Heart right ventricle (tissue), 16 donors: ENCODE results near the gene METTL3. TPM values are rescaled to one million over a fixed set of nuclear protein-coding genes. Genes with fewer than 3 reads are reported as not detected.

ENCODE experiments used
- ATAC-seq, 8 donors: fragments of 200-7000 bp; cut with Tn5 transposase; one replicate each; pipeline ENCODE4 v1.9.1; 2020; ENCODE audit warnings: mild to moderate bottlenecking in 8 of 8, moderate library complexity in 8 of 8, moderate number of reproducible peaks in 1 of 8
- DNase-seq, 2 donors: peaks; one replicate each; pipeline ENCODE4 v3.0.0-alpha.2; 2020
- H3K27ac ChIP-seq, 10 donors: fragments of 200-600 bp; sonication (generic) in 2 of 10; one replicate each; pipeline versions ENCODE4 v1.5.0 to v1.8.0; 2020 to 2022; ENCODE audit warnings: mild to moderate bottlenecking in 3 of 10
- H3K27me3 ChIP-seq, 7 donors: fragments of 200-600 bp; one replicate each; pipeline ENCODE4 v1.8.0; 2021 to 2022; ENCODE audit warnings: mild to moderate bottlenecking in 2 of 7
- H3K36me3 ChIP-seq, 9 donors: fragments of 200-600 bp; sonication (generic) in 1 of 9; one replicate each; pipeline versions ENCODE4 v1.5.0 to v1.8.0; 2020 to 2022; ENCODE audit warnings: mild to moderate bottlenecking in 2 of 9
- H3K4me1 ChIP-seq, 9 donors: fragments of 200-600 bp; sonication (generic) in 1 of 9; one replicate each; pipeline versions ENCODE4 v1.5.0 to v1.8.0; 2020 to 2022; ENCODE audit warnings: mild to moderate bottlenecking in 4 of 9
- H3K4me3 ChIP-seq, 10 donors: fragments of 200-600 bp; sonication (generic) in 2 of 10; one replicate each; pipeline versions ENCODE4 v1.5.0 to v1.8.0; 2020 to 2022; ENCODE audit warnings: mild to moderate bottlenecking in 7 of 10, moderate library complexity in 2 of 10
- H3K9me3 ChIP-seq, 11 donors: fragments of 200-600 bp in 10 of 11; sonication (generic) in 2 of 11; one replicate each; pipeline versions ENCODE4 v1.5.0 to v1.8.0; 2013 to 2022; ENCODE audit warnings: mild to moderate bottlenecking in 2 of 11, control low read depth in 1 of 11, moderate library complexity in 1 of 11
- CTCF ChIP-seq, 9 donors: fragments of 200-600 bp; sonication (generic) in 2 of 9; IDR thresholded peaks; one replicate each; pipeline versions ENCODE4 v1.5.0 to v1.8.0; 2021 to 2022; ENCODE audit warnings: antibody characterized with exemption in 9 of 9, mild to moderate bottlenecking in 5 of 9, moderate library complexity in 1 of 9
- WGBS, 2 donors: extraction: QIAGEN DNeasy Blood & Tissue Kit; methylation state at CpG; one replicate each; pipeline ENCODE4 v1.1.7; 2013; ENCODE audit warnings: inconsistent platforms in 1 of 2; 5-methylcytosine and 5-hydroxymethylcytosine counted together
- intact Hi-C, 10 donors: fragments of 100-400 bp; cut with DNase I; formaldehyde crosslinking; loops; one replicate each; pipeline versions ENCODE4 v1.11.1 to v1.14.2; 2022
- polyA plus RNA-seq, 2 donors: library from polyadenylated mRNA; stranded (reverse); fragments of 200-250 nt; gene quantifications; one replicate each; pipeline ENCODE4 v1.2.3, GENCODE V29; 2013
- total RNA-seq, 10 donors: library from RNA; stranded (reverse); fragmentation: NEBNext Ultra II Directional in 3 of 10; extraction: Animal tissue kit (Norgen Biotek cat#: 25700) in 3 of 10; gene quantifications; one replicate each; pipeline versions ENCODE4 v1.2.1 to v1.2.4, GENCODE V29; 2021 to 2023
- donor health status: Arrhythmogenic right ventricular cardiomyopathy.
- donor health status: ischemic (EF 13 %, LVEDD 7.1; RV severe dilation, severe dysfunction).
- donor health status: healthy with polysubstance abuse.
- donor health status: DM: no; HTN: yes; CAD: no.
- donor health status: DM: no; HTN: no; CAD: no.
- donor health status: ischemic (EF 25% LVEDD 6.9; RV normal size, moderate dysfunction).
- donor health status: ischemic (EF 25% LVEDD 5.7; RV mildly dilated, moderate dysfunction).
- donor health status: healthy.
- donor health status: DM: yes; HTN: yes; CAD: no.
- donor health status: Ischemic cardiomyopathy.
- donor health status: ischemic (EF 35%, LVEDD 5.7; RV mildly dilated, moderate dysfunction).
- donor health status: nonischemic (EF 11% LVEDD 7.7; RV severe dilation, severe dysfunction).
- donor health status: DM: yes; HTN: yes; CAD: no.
- donor health status: PGD.
- donor health status: ischemic (EF 29% LVEDD 5.4; RV normal size, mild dysfunction).
- donor health status: nonischemic (EF 23%, LVEDD 6.1; RV moderate dilation, normal function).

Gene METTL3
- total and polyA plus RNA-seq, 12 donors, result 21.0 to 46.7 (median 24.0) TPM

GRCh38 chr14:21528381-21529348 lies 17.5 kb upstream of the METTL3 start:
- no peak for TF ChIP-seq CTCF (IDR thresholded peaks at IDR 0.05)
- ATAC-seq, result no peak

GRCh38 chr14:21527318-21527679 lies 16.2 kb upstream of the METTL3 start:
- peak overlapping the region in 4 of 10 donors; percentile 64 to 77 (median 68) for H3K4me3 ChIP-seq
- no peaks in the 10 kb centered on the region for H3K36me3 ChIP-seq
- ATAC-seq (no peak), DNase-seq (no peak)
- peaks cover 0 to 12% (median 2%) of the 10 kb centered on the region in 7 donors for H3K27me3 ChIP-seq
- 34 to 52% methylated on average over 1 of the region's 1 CpG for WGBS, 2 donors
- no peak for TF ChIP-seq CTCF (IDR thresholded peaks at IDR 0.05)
- H3K27ac ChIP-seq, result no peak overlapping the region
- intact Hi-C loops, result no loop called here
- no peaks in the 10 kb centered on the region for H3K9me3 ChIP-seq
- peaks cover 0 to 16% (median 6%) of the 10 kb centered on the region in 9 donors for H3K4me1 ChIP-seq

More at GRCh38 chr14:21528381-21529348, 17.5 kb upstream of the METTL3 start:
- Histone ChIP-seq H3K4me1 (peaks cover 0 to 16% (median 6%) of the 10 kb centered on the region in 9 donors), H3K27ac (no peak overlapping the region), H3K27me3 (peaks cover 0 to 25% (median 13%) of the 10 kb centered on the region in 7 donors), H3K36me3 (no peaks in the 10 kb centered on the region), H3K4me3 (no peak overlapping the region), H3K9me3 (no peaks in the 10 kb centered on the region)
- DNase-seq, result no peak
- intact Hi-C loops, result no loop called here
- 68 to 70% methylated on average over 4 of the region's 4 CpGs for WGBS, 2 donors

GRCh38 chr14:21526672-21527317 lies 15.7 kb upstream of the METTL3 start:
- H3K36me3 ChIP-seq, result no peaks in the 10 kb centered on the region
- DNase-seq (no peak), ATAC-seq (peak in 3 of 8 donors; percentile 6 to 11 (median 8))
- H3K9me3 ChIP-seq, result no peaks in the 10 kb centered on the region
- peak overlapping the region; percentile 47 to 77 (median 69) for H3K4me3 ChIP-seq
- H3K4me1 ChIP-seq, result peaks cover 0 to 16% (median 6%) of the 10 kb centered on the region in 9 donors
- H3K27me3 ChIP-seq, result peaks cover 0 to 8% (median 0%) of the 10 kb centered on the region in 7 donors
- H3K27ac ChIP-seq, result no peak overlapping the region
- no peak for TF ChIP-seq CTCF (IDR thresholded peaks at IDR 0.05)
- intact Hi-C loops, result no loop called here
- 11 to 20% methylated on average over 13 of the region's 13 CpGs for WGBS, 2 donors

- Histone ChIP-seq H3K4me3 (peak within 1 kb of the TSS; percentile 47 to 77 (median 69)), H3K4me1 (peaks cover 0 to 16% (median 6%) of the 10 kb centered on the region in 9 donors), H3K36me3 (no peaks in the 10 kb centered on the region), H3K27me3 (peaks cover 0 to 8% (median 0%) of the 10 kb centered on the region in 7 donors), H3K9me3 (no peaks in the 10 kb centered on the region), H3K27ac (peak within 1 kb of the TSS in 4 of 10 donors; percentile 39 to 65 (median 54))
- 0 to 1% methylated on average over 40 to 43 of the region's 43 CpGs for WGBS, 2 donors
- no peak for TF ChIP-seq CTCF (IDR thresholded peaks at IDR 0.05)
- ATAC-seq (peak; percentile 86 to 96 (median 92)), DNase-seq (peak; percentile 76 to 81)
- intact Hi-C loops, result no loop called here
Observed at GRCh38 chr14:21525962-21526671, 15.0 kb upstream of the METTL3 start, which contains the start of gene SALL2. Gene SALL2 (minus strand): TSS chr14:21526346. CDS start chr14:21526127, 219 bp downstream.
